Kidney epithelial cell (primary cell): Measurements from ENCODE around the gene OR5K1. TPM values are rescaled to one million over a fixed set of nuclear protein-coding genes. Genes with fewer than 3 reads are reported as not detected.

Experiments used
- DNase-seq: peaks from one replicate; pipeline ENCODE4 v3.0.0-alpha.2; 2010; ENCODE audit warnings: low read depth
- H3K27me3 ChIP-seq: 2 replicates; pipeline ENCODE4 v1.6.0; 2011; ENCODE audit warnings: low read length; ENCODE audit not compliant: control insufficient read depth, insufficient read depth
- H3K36me3 ChIP-seq: 2 replicates; pipeline ENCODE4 v1.5.1; 2011; ENCODE audit warnings: low read length; ENCODE audit not compliant: control insufficient read depth, insufficient read depth
- H3K4me3 ChIP-seq: 2 replicates; pipeline ENCODE4 v1.5.1; 2011; ENCODE audit warnings: low read depth, mild to moderate bottlenecking, control low read depth, low read length
- CTCF ChIP-seq: IDR thresholded peaks from 2 replicates; pipeline ENCODE4 v1.5.1; 2011; ENCODE audit warnings: mild to moderate bottlenecking, moderate library complexity, low read length, control low read depth, inconsistent platforms; ENCODE audit not compliant: insufficient read depth, poor library complexity, severe bottlenecking
- total RNA-seq: library from RNA; depleted of rRNA; stranded (reverse); fragments of >200 nt; gene quantifications from 2 replicates; pipeline ENCODE4 v1.2.3, GENCODE V29; 2015

OR5K1 gene
- total RNA-seq, 1 donor from 2014 or later: not detected

- Histone ChIP-seq H3K4me3 (no peak overlapping the region), H3K36me3 (no peaks in the 10 kb centered on the region), H3K27me3 (no peaks in the 10 kb centered on the region)
- TF ChIP-seq CTCF: no peak
- no peak for DNase-seq
Observed at GRCh38 chr3:98504539-98504938, 41.5 kb downstream of the OR5K1 start.

- TF ChIP-seq CTCF: no peak
- Histone ChIP-seq H3K27me3 (no peaks in the 10 kb centered on the region), H3K36me3 (no peaks in the 10 kb centered on the region), H3K4me3 (no peak overlapping the region)
- no peak for DNase-seq
Observed at GRCh38 chr3:98508582-98508981, 45.6 kb downstream of the OR5K1 start.

- DNase-seq: no peak
- Histone ChIP-seq H3K4me3 (no peak overlapping the region), H3K36me3 (no peaks in the 10 kb centered on the region), H3K27me3 (no peaks in the 10 kb centered on the region)
- no peak for TF ChIP-seq CTCF
Observed at GRCh38 chr3:98512576-98512975, 49.6 kb downstream of the OR5K1 start.

- no peak for TF ChIP-seq CTCF
- H3K27me3 ChIP-seq: no peaks in the 10 kb centered on the region
- H3K4me3 ChIP-seq: no peak overlapping the region
- no peak for DNase-seq
- no peaks in the 10 kb centered on the region for H3K36me3 ChIP-seq
Observed at GRCh38 chr3:98513091-98513511, 50.1 kb downstream of the OR5K1 start.

- TF ChIP-seq CTCF: no peak
- Histone ChIP-seq H3K36me3 (no peaks in the 10 kb centered on the region), H3K4me3 (no peak overlapping the region), H3K27me3 (no peaks in the 10 kb centered on the region)
- no peak for DNase-seq
Observed at GRCh38 chr3:98513736-98514135, 50.7 kb downstream of the OR5K1 start.

- DNase-seq: no peak
- TF ChIP-seq CTCF: no peak
- Histone ChIP-seq H3K27me3 (no peaks in the 10 kb centered on the region), H3K4me3 (no peak overlapping the region), H3K36me3 (no peaks in the 10 kb centered on the region)
Observed at GRCh38 chr3:98514948-98515347, 51.9 kb downstream of the OR5K1 start.
